MM.1S (cell line): ENCODE results near the gene CSH1.
A peak's percentile ranks its signal among the peaks of the same experiment; 100 is the strongest.
"Not testable (repeated sequence)": the region's sequence is repeated elsewhere in the genome, so short reads cannot be mapped to it uniquely, and the experiment has no call there.

Experiments used
- DNase-seq: peaks from one replicate; pipeline ENCODE4 v3.0.0-alpha.2; 2015
- H2AFZ ChIP-seq: fragments of 300-600 bp; sonication (generic); 2 replicates; pipeline ENCODE4 v1.6.0; 2016; ENCODE audit warnings: antibody characterized with exemption, low read length
- H3F3A ChIP-seq: fragments of 300-600 bp; sonication (generic); 2 replicates; pipeline ENCODE4 v1.6.1; 2016; ENCODE audit warnings: mild to moderate bottlenecking, antibody characterized with exemption, low read length, moderate library complexity, mixed read lengths; ENCODE audit not compliant: insufficient read depth
- H3K27ac ChIP-seq: fragments of 300-600 bp; sonication (generic); 2 replicates; pipeline ENCODE4 v1.5.1; 2016; ENCODE audit warnings: mild to moderate bottlenecking, low read length
- H3K27me3 ChIP-seq: fragments of 300-600 bp; sonication (generic); replicated peaks from 2 replicates; pipeline ENCODE4 v1.6.0; 2016; ENCODE audit warnings: low read length; ENCODE audit not compliant: insufficient read depth
- H3K36me3 ChIP-seq: fragments of 300-600 bp; sonication (generic); replicated peaks from 2 replicates; pipeline ENCODE4 v1.6.1; 2016; ENCODE audit warnings: mild to moderate bottlenecking, low read length, mixed read lengths; ENCODE audit not compliant: insufficient read depth
- H3K4me1 ChIP-seq: fragments of 300-600 bp; sonication (generic); 2 replicates; pipeline ENCODE4 v1.6.1; 2016; ENCODE audit warnings: low read length, mixed read lengths
- H3K4me2 ChIP-seq: fragments of 300-600 bp; sonication (generic); 2 replicates; pipeline ENCODE4 v1.6.0; 2016; ENCODE audit warnings: low read depth, low read length
- H3K4me3 ChIP-seq: fragments of 300-600 bp; sonication (generic); 2 replicates; pipeline ENCODE4 v1.5.1; 2016; ENCODE audit warnings: low read length, mixed read lengths
- H3K79me2 ChIP-seq: fragments of 300-600 bp; sonication (generic); 2 replicates; pipeline ENCODE4 v1.6.1; 2016; ENCODE audit warnings: mixed run types, low read length, mixed read lengths
- H3K9ac ChIP-seq: fragments of 300-600 bp; sonication (generic); 2 replicates; pipeline ENCODE4 v1.6.1; 2016; ENCODE audit warnings: low read length, mixed read lengths
- H3K9me2 ChIP-seq: fragments of 300-600 bp; sonication (generic); replicated peaks from 2 replicates; pipeline ENCODE4 v1.6.1; 2016; ENCODE audit warnings: mild to moderate bottlenecking, low read length, mixed read lengths; ENCODE audit not compliant: insufficient read depth
- H3K9me3 ChIP-seq: fragments of 300-600 bp; sonication (generic); replicated peaks from 2 replicates; pipeline ENCODE4 v1.6.1; 2016; ENCODE audit warnings: mild to moderate bottlenecking, low read length, mixed read lengths; ENCODE audit not compliant: insufficient read depth
- H4K20me1 ChIP-seq: fragments of 300-600 bp; sonication (generic); 2 replicates; pipeline ENCODE4 v1.6.1; 2016; ENCODE audit warnings: mild to moderate bottlenecking, low read length, moderate library complexity, mixed read lengths; ENCODE audit not compliant: insufficient read depth
- CTCF ChIP-seq: fragments of 300-600 bp; sonication (generic); IDR thresholded peaks from 2 replicates; pipeline ENCODE4 v1.5.1; 2016; ENCODE audit warnings: antibody characterized with exemption, low read length, mixed read lengths
- EZH2 ChIP-seq: fragments of 300-600 bp; sonication (generic); optimal IDR thresholded peaks from 2 replicates; pipeline ENCODE3; 2017; ENCODE audit warnings: low read depth, mild to moderate bottlenecking, antibody characterized with exemption, low read length, mixed read lengths
- EZH2phosphoT487 ChIP-seq: fragments of 300-600 bp; sonication (generic); IDR thresholded peaks from 2 replicates; pipeline ENCODE4 v1.6.1; 2018; ENCODE audit warnings: antibody characterized with exemption, low read length

Gene CSH1

GRCh38 chr17:63869491-63870291, 26.7 kb downstream of the CSH1 start:
- not testable (repeated sequence) for H2AFZ ChIP-seq, DNase-seq, H3K79me2 ChIP-seq, H3K27me3 ChIP-seq, H3K9ac ChIP-seq, H3K9me3 ChIP-seq, H3K4me2 ChIP-seq, H4K20me1 ChIP-seq, H3F3A ChIP-seq, H3K36me3 ChIP-seq, H3K4me3 ChIP-seq, H3K9me2 ChIP-seq, H3K4me1 ChIP-seq, H3K27ac ChIP-seq
- TF ChIP-seq CTCF = peak; percentile 14; the same call in 1 of the 2 replicates

GRCh38 chr17:63866625-63867024, 29.7 kb downstream of the CSH1 start:
- H3K9me3 ChIP-seq, DNase-seq, H3K79me2 ChIP-seq, H4K20me1 ChIP-seq, H3K4me3 ChIP-seq, H3F3A ChIP-seq, H3K27ac ChIP-seq, H3K4me1 ChIP-seq, H3K4me2 ChIP-seq, H3K36me3 ChIP-seq, H3K9ac ChIP-seq, H3K9me2 ChIP-seq, H3K27me3 ChIP-seq: not testable (repeated sequence)
- 0 out of 2 replicates have a peak overlapping the region, but pooled peaks have one; percentile 48 for H2AFZ ChIP-seq

GRCh38 chr17:63859257-63859656, 37.1 kb downstream of the CSH1 start:
- no peak for TF ChIP-seq EZH2phosphoT487
- TF ChIP-seq EZH2 = no peak
- TF ChIP-seq CTCF = no peak
- Histone ChIP-seq H3K4me1 (no peaks in the 10 kb centered on the region), H3K9me2 (no peaks in the 10 kb centered on the region), H3K4me2 (no peak overlapping the region), H3K79me2 (no peaks in the 10 kb centered on the region), H3F3A (no peaks in the 10 kb centered on the region), H3K27ac (no peak overlapping the region), H3K36me3 (no peaks in the 10 kb centered on the region), H3K9me3 (no peaks in the 10 kb centered on the region), H4K20me1 (no peaks in the 10 kb centered on the region), H3K27me3 (no peaks in the 10 kb centered on the region; the same call in 1 of the 2 replicates), H3K9ac (no peak overlapping the region), H2AFZ (no peak overlapping the region), H3K4me3 (no peak overlapping the region)
- DNase-seq = no peak

- H3K9ac ChIP-seq, H3F3A ChIP-seq, H2AFZ ChIP-seq, H3K9me3 ChIP-seq, H4K20me1 ChIP-seq, H3K4me2 ChIP-seq, H3K27me3 ChIP-seq, DNase-seq, H3K27ac ChIP-seq, H3K9me2 ChIP-seq, H3K4me3 ChIP-seq, H3K79me2 ChIP-seq, H3K4me1 ChIP-seq, H3K36me3 ChIP-seq: not testable (repeated sequence)
These were observed 39.9 kb downstream of the CSH1 start for GRCh38 chr17:63856425-63856824.
